OCI-LY7 (cell line): Measurements from ENCODE around the gene ZPBP2. TPM values are rescaled to one million over a fixed set of nuclear protein-coding genes. Genes with fewer than 3 reads are reported as not detected.

Source experiments
- BruUV-seq: library from RNA; stranded (reverse); fragments of 400-500 nt; replicated peaks from 2 replicates; lab custom pipeline; 2021; lab: Mats Ljungman, UMichigan
- CTCF ChIA-PET: fragments of 300-600 bp; sonication (Branson Sonifier 250); formaldehyde crosslinking; loops from one replicate; lab custom pipeline; 2022; ENCODE audit warnings: antibody characterized with exemption; ENCODE audit not compliant: unreplicated experiment; lab: Charles Lee
- POLR2A ChIA-PET: fragments of 300-600 bp; sonication (Branson Sonifier 250); formaldehyde crosslinking; loops from one replicate; lab custom pipeline; 2022; ENCODE audit warnings: antibody characterized with exemption; lab: Charles Lee
- DNase-seq: peaks from one replicate; pipeline ENCODE4 v3.0.0-alpha.2; 2015; ENCODE audit warnings: low spot score
- H2AFZ ChIP-seq: fragments of 200-600 bp; sonication (generic), shearing (Covaris generic); 2 replicates; pipeline ENCODE4 v1.6.1; 2014; ENCODE audit warnings: mild to moderate bottlenecking, antibody characterized with exemption, low read length, moderate library complexity
- H3K27ac ChIP-seq: fragments of 200-600 bp; sonication (generic); 2 replicates; pipeline ENCODE4 v1.5.1; 2014; ENCODE audit warnings: mixed run types, low read depth, mild to moderate bottlenecking, moderate library complexity, low read length, inconsistent platforms; ENCODE audit not compliant: poor library complexity, severe bottlenecking
- H3K36me3 ChIP-seq: fragments of 200-600 bp; sonication (generic); 2 replicates; pipeline ENCODE4 v1.6.1; 2014; ENCODE audit warnings: mild to moderate bottlenecking, antibody characterized with exemption, low read length, moderate library complexity, mixed read lengths; ENCODE audit not compliant: insufficient read depth
- H3K4me1 ChIP-seq: fragments of 200-600 bp; sonication (generic); 2 replicates; pipeline ENCODE4 v1.5.1; 2014; ENCODE audit warnings: mild to moderate bottlenecking, low read length; ENCODE audit not compliant: insufficient read depth, poor library complexity, severe bottlenecking
- H3K4me2 ChIP-seq: fragments of 200-600 bp; sonication (generic); 2 replicates; pipeline ENCODE4 v1.6.1; 2014; ENCODE audit warnings: mild to moderate bottlenecking, low read length
- H3K4me3 ChIP-seq: fragments of 200-600 bp; sonication (generic); 2 replicates; pipeline ENCODE4 v1.5.1; 2014; ENCODE audit warnings: mild to moderate bottlenecking, low read depth, low read length; ENCODE audit not compliant: poor library complexity, severe bottlenecking
- H3K79me2 ChIP-seq: fragments of 200-600 bp; sonication (generic); 2 replicates; pipeline ENCODE4 v1.6.1; 2016; ENCODE audit warnings: low read depth, mild to moderate bottlenecking, low read length, moderate library complexity, mixed read lengths; ENCODE audit not compliant: insufficient read depth
- H3K9me2 ChIP-seq: fragments of 200-600 bp; sonication (generic); 2 replicates; pipeline ENCODE4 v1.6.1; 2016; ENCODE audit warnings: mild to moderate bottlenecking, low read length, mixed read lengths; ENCODE audit not compliant: insufficient read depth
- H3K9me3 ChIP-seq: fragments of 200-600 bp; sonication (generic); 2 replicates; pipeline ENCODE4 v1.6.1; 2014; ENCODE audit warnings: mild to moderate bottlenecking, mixed run types, low read length, mixed read lengths
- H4K20me1 ChIP-seq: fragments of 200-600 bp; sonication (generic); 2 replicates; pipeline ENCODE4 v1.6.1; 2014; ENCODE audit warnings: mild to moderate bottlenecking, antibody characterized with exemption, low read length, moderate library complexity, mixed read lengths; ENCODE audit not compliant: insufficient read depth
- CTCF ChIP-seq: fragments of 200-600 bp; sonication (generic); conservative IDR thresholded peaks from 2 replicates; pipeline ENCODE4 v1.5.1; 2014; ENCODE audit warnings: mild to moderate bottlenecking, antibody characterized with exemption, low read length, moderate library complexity, mixed read lengths
- EZH2phosphoT487 ChIP-seq: fragments of 200-600 bp; sonication (generic); IDR thresholded peaks from 2 replicates; pipeline ENCODE4 v1.6.1; 2018; ENCODE audit warnings: low read depth, borderline replicate concordance, mild to moderate bottlenecking, mixed run types, antibody characterized with exemption, low read length, moderate library complexity, mixed read lengths
- intact Hi-C: fragments of 100-400 bp; cut with micrococcal nuclease; formaldehyde crosslinking; loops from one replicate; pipeline ENCODE4 v1.10.0; 2022; ENCODE audit not compliant: unreplicated experiment
- total RNA-seq, 2 experiments: library from RNA; depleted of rRNA in 1 of 2; stranded (reverse); fragments of >200 nt in 1 of 2; shearing (Covaris generic) in 1 of 2; gene quantifications; 2 replicates each; pipeline ENCODE4 v1.2.3, GENCODE V29; 2014 to 2022

ZPBP2 gene
- total RNA-seq, 2 experiments from 2014 or later = not detected

- ChIA-PET CTCF (no interaction called here), POLR2A (interaction anchor here (0.6 to 1.3 kb wide), 5 partner anchors 10 to 75 kb away, joined by 3 to 4 read pairs (median 3); no protein-coding TSS in a partner anchor)
- H4K20me1 ChIP-seq = no peaks in the 10 kb centered on the region
- peak overlapping the region; percentile 18; the same call in 1 of the 2 replicates for H3K4me2 ChIP-seq
- TF ChIP-seq EZH2phosphoT487 = no peak
- no peak for TF ChIP-seq CTCF
- no peak overlapping the region for H2AFZ ChIP-seq
- peaks cover 100% of the 10 kb centered on the region for H3K36me3 ChIP-seq
- H3K4me3 ChIP-seq = no peak overlapping the region
- no TSS peak for BruUV-seq
- intact Hi-C loops = no loop called here
- DNase-seq = no peak
- no peaks in the 10 kb centered on the region for H3K9me2 ChIP-seq
- H3K9me3 ChIP-seq = peaks cover 26% of the 10 kb centered on the region
- H3K27ac ChIP-seq = peak overlapping the region; percentile 23
- peaks cover 37% of the 10 kb centered on the region for H3K4me1 ChIP-seq
- H3K79me2 ChIP-seq = peaks cover 20% of the 10 kb centered on the region; the same call in 1 of the 2 replicates
Measured at GRCh38 chr17:39820541-39820940, 47.5 kb upstream of the ZPBP2 start.

- Histone ChIP-seq H2AFZ (no peak overlapping the region), H3K4me3 (no peak overlapping the region), H3K4me2 (no peak overlapping the region), H3K27ac (peak overlapping the region; percentile 23), H3K4me1 (peaks cover 37% of the 10 kb centered on the region), H3K79me2 (peaks cover 20% of the 10 kb centered on the region; the same call in 1 of the 2 replicates), H3K36me3 (peaks cover 100% of the 10 kb centered on the region), H4K20me1 (no peaks in the 10 kb centered on the region), H3K9me2 (no peaks in the 10 kb centered on the region), H3K9me3 (peaks cover 31% of the 10 kb centered on the region)
- no peak for TF ChIP-seq EZH2phosphoT487
- no peak for TF ChIP-seq CTCF
- intact Hi-C loops = no loop called here
- POLR2A ChIA-PET = interaction anchor here (0.6 to 1.3 kb wide), 7 partner anchors 10 to 75 kb away, joined by 3 to 4 read pairs (median 3); no protein-coding TSS in a partner anchor
- BruUV-seq = no TSS peak
- no peak for DNase-seq
- CTCF ChIA-PET = no interaction called here
Measured at GRCh38 chr17:39820987-39821386, 47.0 kb upstream of the ZPBP2 start.

- no peak for DNase-seq
- Histone ChIP-seq H3K9me3 (peaks cover 41% of the 10 kb centered on the region), H3K4me2 (no peak overlapping the region), H3K27ac (no peak overlapping the region), H3K4me1 (peaks cover 37% of the 10 kb centered on the region), H3K79me2 (peaks cover 17% of the 10 kb centered on the region; the same call in 1 of the 2 replicates), H2AFZ (no peak overlapping the region), H3K36me3 (peaks cover 100% of the 10 kb centered on the region), H3K9me2 (no peaks in the 10 kb centered on the region), H4K20me1 (no peaks in the 10 kb centered on the region), H3K4me3 (no peak overlapping the region)
- ChIA-PET CTCF (no interaction called here), POLR2A (interaction anchor here (0.8 to 1.2 kb wide), 2 partner anchors 8 to 11 kb away, joined by 3 to 5 read pairs; no protein-coding TSS in a partner anchor)
- no peak for TF ChIP-seq CTCF
- no peak for TF ChIP-seq EZH2phosphoT487
- no TSS peak for BruUV-seq
- intact Hi-C loops = no loop called here
Measured at GRCh38 chr17:39822051-39822451, 46.0 kb upstream of the ZPBP2 start.
